Neuronal stem cell (in vitro differentiated cells): ENCODE data around the gene EMC8.

Experiments used
- DNase-seq: peaks from one replicate; pipeline ENCODE4 v3.0.0-alpha.2; 2013; ENCODE audit warnings: low spot score
- H2AFZ ChIP-seq: one replicate; pipeline ENCODE4 v1.6.1; 2013; ENCODE audit warnings: mild to moderate bottlenecking, low read length, inconsistent platforms
- H2AK5ac ChIP-seq: 2 replicates; pipeline ENCODE4 v1.6.1; 2013; ENCODE audit warnings: low read depth, mild to moderate bottlenecking, inconsistent platforms, low read length, moderate library complexity, mixed read lengths
- H2BK120ac ChIP-seq: 2 replicates; pipeline ENCODE4 v1.6.1; 2013; ENCODE audit warnings: low read depth, mild to moderate bottlenecking, inconsistent platforms, low read length, moderate library complexity, mixed read lengths
- H2BK12ac ChIP-seq: one replicate; pipeline ENCODE4 v1.6.1; 2013; ENCODE audit warnings: low read length, inconsistent platforms
- H2BK15ac ChIP-seq: 2 replicates; pipeline ENCODE4 v1.6.1; 2013; ENCODE audit warnings: mild to moderate bottlenecking, low read length, inconsistent platforms, mixed read lengths
- H2BK5ac ChIP-seq: one replicate; pipeline ENCODE4 v1.6.1; 2013; ENCODE audit warnings: inconsistent platforms, mild to moderate bottlenecking, low read length, moderate library complexity
- H3K14ac ChIP-seq: one replicate; pipeline ENCODE4 v1.6.1; 2013; ENCODE audit warnings: low read length, inconsistent platforms
- H3K18ac ChIP-seq: 2 replicates; pipeline ENCODE4 v1.6.1; 2013; ENCODE audit warnings: low read length, inconsistent platforms
- H3K23ac ChIP-seq: 2 replicates; pipeline ENCODE4 v1.6.1; 2013; ENCODE audit warnings: low read depth, mild to moderate bottlenecking, mixed read lengths, low read length, inconsistent platforms; ENCODE audit not compliant: poor library complexity
- H3K27ac ChIP-seq: replicated peaks from 3 replicates; pipeline ENCODE4 v1.5.1; 2013; ENCODE audit warnings: low read length, inconsistent platforms
- H3K27me3 ChIP-seq, 3 experiments: 2 replicates each; pipeline ENCODE4 v1.6.1; 2013; ENCODE audit warnings: low read length in 3 of 3, mild to moderate bottlenecking in 2 of 3, inconsistent platforms in 1 of 3, low read depth in 1 of 3, mixed read lengths in 1 of 3, moderate library complexity in 1 of 3; ENCODE audit not compliant: control insufficient read depth in 3 of 3, insufficient read depth in 3 of 3
- H3K36me3 ChIP-seq, 2 donors: replicated peaks in 1 of 2; 2 replicates each; pipeline ENCODE4 v1.6.1; 2013; ENCODE audit warnings: low read length in 2 of 2; ENCODE audit not compliant: control insufficient read depth in 2 of 2, insufficient read depth in 2 of 2
- H3K4ac ChIP-seq: 2 replicates; pipeline ENCODE4 v1.6.1; 2013; ENCODE audit warnings: inconsistent platforms, mild to moderate bottlenecking, low read length, moderate library complexity
- H3K4me1 ChIP-seq, 2 donors: 1 replicate in 1 of 2; 2 replicates in 1 of 2; pipeline ENCODE4 v1.6.1; 2013; ENCODE audit warnings: low read length in 2 of 2, low read depth in 1 of 2; ENCODE audit not compliant: control insufficient read depth in 2 of 2, insufficient read depth in 1 of 2
- H3K4me2 ChIP-seq: one replicate; pipeline ENCODE4 v1.6.1; 2013; ENCODE audit warnings: mild to moderate bottlenecking, low read length, inconsistent platforms; ENCODE audit not compliant: insufficient read depth, poor library complexity, severe bottlenecking
- H3K4me3 ChIP-seq, 2 donors: 2 replicates each; pipeline ENCODE4 v1.5.1; 2013; ENCODE audit warnings: low read length in 2 of 2, mild to moderate bottlenecking in 2 of 2, inconsistent platforms in 1 of 2, moderate library complexity in 1 of 2
- H3K79me1 ChIP-seq: one replicate; pipeline ENCODE4 v1.6.1; 2013; ENCODE audit warnings: low read depth, mild to moderate bottlenecking, inconsistent platforms, low read length, moderate library complexity
- H3K9ac ChIP-seq: one replicate; pipeline ENCODE4 v1.6.1; 2013; ENCODE audit warnings: mild to moderate bottlenecking, low read depth, low read length, inconsistent platforms; ENCODE audit not compliant: poor library complexity
- H3K9me3 ChIP-seq, 2 donors: replicated peaks in 1 of 2; 2 replicates each; pipeline versions ENCODE3 to v1.6.1; 2013; ENCODE audit warnings: low read length in 2 of 2, mild to moderate bottlenecking in 2 of 2, inconsistent platforms in 1 of 2, low read depth in 1 of 2, mixed read lengths in 1 of 2, moderate library complexity in 1 of 2; ENCODE audit not compliant: control insufficient read depth in 2 of 2, insufficient read depth in 1 of 2
- H4K8ac ChIP-seq: one replicate; pipeline ENCODE4 v1.6.1; 2013; ENCODE audit warnings: low read depth, mild to moderate bottlenecking, inconsistent platforms, low read length, moderate library complexity
- H4K91ac ChIP-seq: one replicate; pipeline ENCODE4 v1.6.1; 2013; ENCODE audit warnings: low read length, low read depth, mild to moderate bottlenecking, inconsistent platforms; ENCODE audit not compliant: poor library complexity
- WGBS, 2 donors: extraction: QIAGEN DNeasy Blood & Tissue Kit; methylation state at CpG; one replicate each; pipeline ENCODE4 v1.1.7; 2013; ENCODE audit warnings: missing lambda C conversion rate in 2 of 2, mixed read lengths in 1 of 2; ENCODE audit not compliant: insufficient read length in 2 of 2, insufficient replicate concordance in 1 of 2; ENCODE audit errors: extremely low coverage in 2 of 2; 5-methylcytosine and 5-hydroxymethylcytosine counted together

Gene EMC8

DNA sequence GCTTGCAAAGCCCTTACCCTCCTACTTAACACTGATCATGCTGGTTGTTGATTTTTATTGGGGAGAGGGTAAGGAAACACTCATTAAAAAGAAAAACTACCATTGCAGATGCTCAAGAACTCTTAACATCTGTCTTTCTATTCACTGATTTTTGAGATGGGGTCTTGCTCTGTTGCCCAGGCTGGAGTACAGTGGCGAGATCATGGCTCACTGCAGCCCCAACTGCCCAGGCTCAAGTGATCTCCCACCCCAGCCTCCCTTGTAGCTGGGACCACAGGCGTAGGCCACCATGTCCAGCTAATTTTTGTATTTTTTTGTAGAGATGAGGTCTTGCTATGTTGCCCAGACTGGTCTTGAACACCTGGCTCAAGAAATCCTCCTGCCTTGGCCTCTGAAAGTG, 14.5 kb downstream of the EMC8 start:
- no peak overlapping the region for H3K18ac ChIP-seq
- peaks cover 44 to 80% of the 10 kb centered on the region in 2 donors for H3K36me3 ChIP-seq
- no CpG with 5 or more reads among the region's 2 CpGs for WGBS, 2 donors
- no peak overlapping the region for H2BK12ac ChIP-seq
- H2BK15ac ChIP-seq: no peak overlapping the region
- H2BK5ac ChIP-seq: no peak overlapping the region
- H3K79me1 ChIP-seq: peaks cover 16% of the 10 kb centered on the region
- H3K27ac ChIP-seq: no peak overlapping the region
- H4K91ac ChIP-seq: no peak overlapping the region
- no peaks in the 10 kb centered on the region for H3K9me3 ChIP-seq
- H4K8ac ChIP-seq: no peak overlapping the region
- no peak overlapping the region for H2AK5ac ChIP-seq
- H3K9ac ChIP-seq: no peak overlapping the region
- DNase-seq: no peak
- H3K4ac ChIP-seq: no peak overlapping the region
- H2AFZ ChIP-seq: no peak overlapping the region
- peak overlapping the region in 1 of 2 donors; percentile 14 for H3K4me3 ChIP-seq
- H3K4me1 ChIP-seq: no peaks in the 10 kb centered on the region
- H3K27me3 ChIP-seq: no peaks in the 10 kb centered on the region
- H3K4me2 ChIP-seq: no peak overlapping the region
- H3K14ac ChIP-seq: no peak overlapping the region
- no peak overlapping the region for H3K23ac ChIP-seq
- H2BK120ac ChIP-seq: no peak overlapping the region

DNA sequence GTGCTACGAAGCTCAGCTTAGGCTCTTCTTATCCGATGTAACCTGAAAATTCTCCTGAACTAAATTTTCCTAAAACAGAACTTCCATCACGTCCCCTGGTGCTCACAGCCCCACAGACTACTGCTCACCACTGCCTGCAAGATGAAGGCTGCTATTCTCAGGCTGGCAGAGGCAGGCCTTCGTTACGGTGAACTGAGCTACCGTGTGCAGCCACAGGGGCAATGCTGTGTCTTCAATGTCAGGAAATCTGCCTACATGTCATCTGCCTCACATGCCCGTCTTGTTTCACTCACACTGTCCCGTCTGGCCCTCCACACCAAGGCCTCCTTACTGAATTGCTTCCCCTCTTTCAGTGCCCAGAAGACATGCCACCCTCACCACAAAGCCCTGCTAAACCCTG, 15.9 kb downstream of the EMC8 start:
- Histone ChIP-seq H2BK12ac (no peak overlapping the region), H3K79me1 (peaks cover 16% of the 10 kb centered on the region), H3K27me3 (no peaks in the 10 kb centered on the region), H3K4me3 (no peak overlapping the region), H3K14ac (no peak overlapping the region), H2BK15ac (no peak overlapping the region), H3K4me1 (no peaks in the 10 kb centered on the region), H3K36me3 (peaks cover 48 to 85% of the 10 kb centered on the region in 2 donors), H2BK5ac (no peak overlapping the region), H2AFZ (no peak overlapping the region), H2BK120ac (no peak overlapping the region), H3K23ac (no peak overlapping the region), H4K8ac (no peak overlapping the region), H3K18ac (no peak overlapping the region), H2AK5ac (no peak overlapping the region), H3K4ac (no peak overlapping the region), H4K91ac (no peak overlapping the region), H3K9ac (peak overlapping the region; percentile 0), H3K27ac (no peak overlapping the region), H3K4me2 (no peak overlapping the region), H3K9me3 (no peaks in the 10 kb centered on the region)
- DNase-seq: no peak
- no CpG with 5 or more reads among the region's 8 CpGs for WGBS, 2 donors

- Histone ChIP-seq H3K9me3 (no peaks in the 10 kb centered on the region), H3K4me2 (no peak overlapping the region), H2AFZ (no peak overlapping the region), H2BK15ac (no peak overlapping the region), H3K23ac (no peak overlapping the region), H4K8ac (no peak overlapping the region), H3K36me3 (peaks cover 43 to 85% of the 10 kb centered on the region in 2 donors), H3K27me3 (no peaks in the 10 kb centered on the region), H3K4ac (no peak overlapping the region), H2BK120ac (no peak overlapping the region), H2BK12ac (no peak overlapping the region), H3K79me1 (peaks cover 14% of the 10 kb centered on the region), H4K91ac (no peak overlapping the region), H2BK5ac (no peak overlapping the region), H3K14ac (no peak overlapping the region), H3K4me1 (no peaks in the 10 kb centered on the region), H3K27ac (no peak overlapping the region), H2AK5ac (no peak overlapping the region), H3K4me3 (no peak overlapping the region), H3K18ac (no peak overlapping the region), H3K9ac (no peak overlapping the region)
- no CpG with 5 or more reads among the region's 6 CpGs for WGBS, 2 donors
- DNase-seq: no peak
Observed at GRCh38 chr16:85782451-85782850, 16.9 kb downstream of the EMC8 start.

DNA sequence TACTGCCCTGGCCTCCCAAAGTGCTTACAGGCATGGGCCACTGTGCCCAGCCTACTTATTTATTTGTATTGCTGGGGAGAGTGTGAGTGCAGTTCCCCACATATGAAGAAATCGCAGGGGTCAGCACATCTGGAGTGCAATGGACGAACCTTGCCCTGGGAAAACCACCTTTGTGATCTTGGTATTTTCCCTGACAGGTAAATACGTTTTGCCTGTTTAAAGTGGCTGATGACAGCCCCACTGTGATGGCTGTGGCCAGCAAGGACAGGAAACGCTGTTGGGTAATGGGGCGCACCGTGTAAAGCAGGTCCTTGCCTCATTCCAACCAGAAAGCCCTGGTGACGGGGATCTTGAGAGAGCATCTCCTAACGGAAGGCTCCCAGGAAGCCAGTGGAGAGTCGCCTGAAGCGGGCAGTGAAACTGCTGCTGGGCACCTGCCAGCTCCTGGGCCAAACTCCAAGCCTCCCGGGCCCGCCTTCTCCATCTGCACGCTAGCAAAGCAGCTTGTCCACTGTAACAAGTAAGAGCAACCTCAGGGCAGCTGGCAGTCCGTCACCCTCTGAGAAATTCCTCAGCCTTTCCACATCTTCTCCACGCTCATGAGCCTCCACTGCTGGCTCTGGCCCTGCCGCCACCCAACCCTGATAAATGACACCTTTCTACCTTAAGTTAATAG, 17.5 kb downstream of the EMC8 start:
- Histone ChIP-seq H3K9me3 (no peaks in the 10 kb centered on the region), H2BK15ac (no peak overlapping the region), H3K4me3 (no peak overlapping the region), H4K91ac (no peak overlapping the region), H4K8ac (no peak overlapping the region), H3K4ac (no peak overlapping the region), H3K14ac (no peak overlapping the region), H3K36me3 (peaks cover 39 to 85% of the 10 kb centered on the region in 2 donors), H2BK12ac (no peak overlapping the region), H3K9ac (no peak overlapping the region), H2BK120ac (no peak overlapping the region), H3K79me1 (peaks cover 9% of the 10 kb centered on the region), H2BK5ac (no peak overlapping the region), H2AFZ (no peak overlapping the region), H3K18ac (no peak overlapping the region), H3K4me2 (no peak overlapping the region), H3K4me1 (no peaks in the 10 kb centered on the region), H2AK5ac (no peak overlapping the region), H3K27ac (no peak overlapping the region), H3K23ac (no peak overlapping the region), H3K27me3 (no peaks in the 10 kb centered on the region)
- WGBS, 2 donors: no CpG with 5 or more reads among the region's 16 CpGs
- no peak for DNase-seq
